Transverse colon (tissue), 4 donors: ENCODE data around the gene SPTBN5. TPM values are rescaled to one million over a fixed set of nuclear protein-coding genes. Genes with fewer than 3 reads are reported as not detected.
A peak's percentile ranks its signal among the peaks of the same experiment; 100 is the strongest.

Source experiments
- DNase-seq: peaks from one replicate; pipeline ENCODE4 v3.0.0-alpha.2; 2019
- H3K27ac ChIP-seq, 4 donors: fragments of 200-600 bp; sonication (generic); 2 replicates each; pipeline ENCODE4 v1.5.1; 2016 to 2018; ENCODE audit warnings: inconsistent platforms in 4 of 4
- H3K27me3 ChIP-seq: fragments of 200-600 bp; sonication (generic); 2 replicates; pipeline ENCODE4 v1.5.1; 2017; ENCODE audit warnings: inconsistent platforms
- H3K36me3 ChIP-seq, 4 donors: fragments of 200-600 bp; sonication (generic); 2 replicates each; pipeline ENCODE4 v1.5.1; 2017 to 2019; ENCODE audit warnings: inconsistent platforms in 4 of 4
- H3K4me1 ChIP-seq, 4 donors: fragments of 200-600 bp; sonication (generic); 2 replicates each; pipeline ENCODE4 v1.5.1; 2017 to 2020; ENCODE audit warnings: inconsistent platforms in 4 of 4
- H3K4me3 ChIP-seq, 4 donors: fragments of 200-600 bp; sonication (generic); 1 replicate in 1 of 4; 2 replicates in 3 of 4; pipeline versions ENCODE4 v1.5.1 to v1.6.1; 2017 to 2019; ENCODE audit warnings: inconsistent platforms in 4 of 4
- H3K9me3 ChIP-seq, 2 donors: fragments of 200-600 bp; sonication (generic); 2 replicates each; pipeline ENCODE4 v1.5.1; 2017 to 2019; ENCODE audit warnings: inconsistent platforms in 2 of 2
- EP300 ChIP-seq: sonication (generic); formaldehyde crosslinking; IDR thresholded peaks from one replicate; pipeline ENCODE4 v1.6.1; 2017; ENCODE audit warnings: antibody characterized with exemption, low read depth
- POLR2A ChIP-seq: fragments of 450-650 bp; IDR thresholded peaks from one replicate; pipeline ENCODE4 v1.6.1; 2016; ENCODE audit warnings: antibody characterized with exemption, mild to moderate bottlenecking, moderate library complexity
- POLR2AphosphoS5 ChIP-seq, 3 donors: sonication (generic); formaldehyde crosslinking; IDR thresholded peaks; one replicate each; pipeline ENCODE4 v1.6.1; 2016; ENCODE audit warnings: antibody characterized with exemption in 3 of 3
- WGBS, 2 donors: methylation state at CpG; one replicate each; pipeline ENCODE4 v1.1.5; 2018; ENCODE audit warnings: low coverage in 1 of 2; 5-methylcytosine and 5-hydroxymethylcytosine counted together
- in situ Hi-C, 4 donors: fragments of 200-750 bp; cut with MboI; loops; one replicate each; pipeline versions ENCODE4 v1.15.0 to v1.15.1; 2017; ENCODE audit warnings: low sequenced_read_pairs in 3 of 4, low pct_ligation_motif_present in 1 of 4, low pct_unique_long_range_greater_than_20kb in 1 of 4
- intact Hi-C: fragments of 100-400 bp; cut with DNase I; formaldehyde crosslinking; loops from one replicate; pipeline ENCODE4 v1.15.1; 2023; ENCODE audit warnings: low total_unique reads
- total RNA-seq, 4 donors: library from RNA; depleted of rRNA; stranded (reverse); fragments of >200 nt; gene quantifications; one replicate each; pipeline ENCODE4 v1.1.0, GENCODE V29; 2016
- TF ChIP-seq, protein P1 (sequence below), 5 experiments: fragments of 200-600 bp in 3 of 5; fragments of 450-650 bp in 2 of 5; sonication (generic) in 3 of 5; IDR thresholded peaks; 1 replicate in 2 of 5; 2 replicates in 3 of 5; pipeline ENCODE4 v1.5.1; 2016 to 2017; ENCODE audit warnings: antibody characterized with exemption in 5 of 5, inconsistent platforms in 3 of 5, mild to moderate bottlenecking in 2 of 5, moderate library complexity in 1 of 5

Gene SPTBN5
- total RNA-seq, 4 donors from 2014 or later = 0.16 to 8.0 (median 1.1) TPM

DNA sequence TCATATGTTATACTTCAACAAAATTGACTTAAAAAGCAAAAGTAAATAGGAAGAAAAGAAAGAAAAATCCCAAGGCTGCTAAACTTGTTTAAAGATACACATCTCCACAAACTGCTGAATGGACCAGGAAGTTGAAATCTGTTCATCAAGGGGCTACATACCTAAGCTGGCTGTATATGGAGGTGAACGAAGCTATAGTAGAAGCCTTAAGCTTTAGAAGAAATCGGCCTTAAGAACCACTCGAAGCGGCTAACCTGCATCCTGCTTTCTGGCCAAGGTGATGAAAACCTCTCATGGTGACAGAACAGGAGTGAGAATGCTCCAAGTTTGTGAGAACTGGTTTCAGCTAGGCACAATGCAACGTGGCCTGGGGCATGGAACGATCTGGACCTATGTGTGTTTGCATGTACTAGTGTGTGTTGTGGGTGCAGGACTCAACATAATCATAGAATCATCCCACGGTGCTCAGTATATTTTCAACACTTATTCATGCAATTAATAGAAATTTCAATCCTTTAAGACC is 31.3 kb upstream of the SPTBN5 start:
- WGBS, 2 donors = 92 to 100% methylated on average over 1 to 7 of the region's 7 CpGs
- TF ChIP-seq POLR2AphosphoS5 (IDR thresholded peaks at IDR 0.05) (no peak), EP300 (no peak), POLR2A (no peak)
- TF ChIP-seq, protein P1, sequence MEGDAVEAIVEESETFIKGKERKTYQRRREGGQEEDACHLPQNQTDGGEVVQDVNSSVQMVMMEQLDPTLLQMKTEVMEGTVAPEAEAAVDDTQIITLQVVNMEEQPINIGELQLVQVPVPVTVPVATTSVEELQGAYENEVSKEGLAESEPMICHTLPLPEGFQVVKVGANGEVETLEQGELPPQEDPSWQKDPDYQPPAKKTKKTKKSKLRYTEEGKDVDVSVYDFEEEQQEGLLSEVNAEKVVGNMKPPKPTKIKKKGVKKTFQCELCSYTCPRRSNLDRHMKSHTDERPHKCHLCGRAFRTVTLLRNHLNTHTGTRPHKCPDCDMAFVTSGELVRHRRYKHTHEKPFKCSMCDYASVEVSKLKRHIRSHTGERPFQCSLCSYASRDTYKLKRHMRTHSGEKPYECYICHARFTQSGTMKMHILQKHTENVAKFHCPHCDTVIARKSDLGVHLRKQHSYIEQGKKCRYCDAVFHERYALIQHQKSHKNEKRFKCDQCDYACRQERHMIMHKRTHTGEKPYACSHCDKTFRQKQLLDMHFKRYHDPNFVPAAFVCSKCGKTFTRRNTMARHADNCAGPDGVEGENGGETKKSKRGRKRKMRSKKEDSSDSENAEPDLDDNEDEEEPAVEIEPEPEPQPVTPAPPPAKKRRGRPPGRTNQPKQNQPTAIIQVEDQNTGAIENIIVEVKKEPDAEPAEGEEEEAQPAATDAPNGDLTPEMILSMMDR (IDR thresholded peaks at IDR 0.05) = no peak
- in situ Hi-C loops = no loop called here
- DNase-seq = no peak
- H3K4me3 ChIP-seq = no peak overlapping the region
- H3K27ac ChIP-seq = peak overlapping the region in 2 of 4 donors; percentile 75 to 86
- no peaks in the 10 kb centered on the region for H3K9me3 ChIP-seq
- no peaks in the 10 kb centered on the region for H3K27me3 ChIP-seq
- no peaks in the 10 kb centered on the region for H3K36me3 ChIP-seq
- intact Hi-C loops = no loop called here
- peaks cover 50 to 59% (median 54%) of the 10 kb centered on the region in 4 donors for H3K4me1 ChIP-seq

DNA sequence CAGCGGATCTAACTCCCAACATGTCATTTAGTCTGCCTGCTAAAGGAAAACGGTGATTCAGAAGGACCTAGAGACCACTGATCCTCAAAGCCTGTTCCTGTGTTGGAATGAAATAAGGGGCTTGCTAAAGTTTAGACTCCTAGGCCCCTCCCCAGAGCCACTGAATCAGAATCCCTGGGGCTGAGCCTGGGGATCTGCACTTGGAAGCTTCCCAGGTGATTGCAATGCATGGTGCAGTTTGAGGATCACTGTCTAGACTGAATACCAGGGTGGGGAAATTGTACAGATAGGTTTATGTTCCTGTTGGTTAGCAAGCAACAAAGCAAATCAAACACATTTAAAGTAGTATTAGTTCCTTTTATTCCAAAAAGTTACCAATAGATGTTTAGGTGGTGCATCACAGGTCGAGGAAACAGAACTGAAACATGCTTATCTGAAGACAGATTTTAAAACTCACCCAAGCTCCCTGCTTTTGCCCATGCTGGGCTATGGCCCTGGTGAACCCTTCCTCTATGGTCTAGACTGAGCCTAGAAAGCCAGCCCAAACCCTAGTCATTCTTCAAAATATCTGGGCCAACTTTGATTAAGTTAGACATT is 29.6 kb upstream of the SPTBN5 start:
- intact Hi-C loops = no loop called here
- no peaks in the 10 kb centered on the region for H3K9me3 ChIP-seq
- peaks cover 40 to 46% (median 42%) of the 10 kb centered on the region in 4 donors for H3K4me1 ChIP-seq
- H3K27ac ChIP-seq = no peak overlapping the region
- no peak overlapping the region for H3K4me3 ChIP-seq
- H3K27me3 ChIP-seq = no peaks in the 10 kb centered on the region
- 90 to 93% methylated on average over 2 to 3 of the region's 3 CpGs for WGBS, 2 donors
- in situ Hi-C loops = loop anchor here in 1 of 4 donors (25.0 kb wide), 1 partner anchor 161 kb away; the partner anchor contains the start of gene MAPKBP1
- DNase-seq = no peak
- H3K36me3 ChIP-seq = no peaks in the 10 kb centered on the region
- no peak for TF ChIP-seq POLR2A
- TF ChIP-seq, protein P1 (IDR thresholded peaks at IDR 0.05) = no peak
- no peak for TF ChIP-seq POLR2AphosphoS5 (IDR thresholded peaks at IDR 0.05)
- no peak for TF ChIP-seq EP300

DNA sequence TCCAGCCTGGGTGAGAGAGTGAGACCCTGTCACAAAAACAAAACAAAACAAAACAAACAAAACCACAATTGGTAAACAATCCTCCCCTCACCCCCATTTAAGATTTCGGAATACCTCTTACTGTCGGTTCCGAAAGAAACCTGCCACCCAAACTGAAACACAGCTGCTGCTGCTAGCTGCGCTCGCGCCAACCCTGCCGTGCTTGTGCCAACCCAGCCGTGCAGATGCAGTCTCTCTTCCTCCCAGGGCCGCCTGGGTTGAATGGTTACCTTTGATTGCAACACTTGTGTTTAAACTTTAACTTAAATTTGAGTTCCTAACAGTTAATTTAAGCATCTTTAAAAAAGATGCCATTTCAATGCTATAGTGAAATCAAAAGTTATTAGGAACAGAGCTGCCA is 28.5 kb upstream of the SPTBN5 start:
- H3K36me3 ChIP-seq = no peaks in the 10 kb centered on the region
- TF ChIP-seq EP300 (no peak), POLR2A (no peak), POLR2AphosphoS5 (IDR thresholded peaks at IDR 0.05) (no peak)
- TF ChIP-seq, protein P1 (IDR thresholded peaks at IDR 0.05) = no peak
- WGBS, 2 donors = 70 to 71% methylated on average over 6 to 9 of the region's 9 CpGs
- in situ Hi-C loops = loop anchor here in 1 of 4 donors (25.0 kb wide), 1 partner anchor 160 kb away; the partner anchor contains the start of gene MAPKBP1
- no peaks in the 10 kb centered on the region for H3K9me3 ChIP-seq
- no peaks in the 10 kb centered on the region for H3K27me3 ChIP-seq
- intact Hi-C loops = no loop called here
- no peak for DNase-seq
- H3K4me1 ChIP-seq = peaks cover 28 to 41% (median 32%) of the 10 kb centered on the region in 4 donors
- no peak overlapping the region for H3K27ac ChIP-seq
- no peak overlapping the region for H3K4me3 ChIP-seq

DNA sequence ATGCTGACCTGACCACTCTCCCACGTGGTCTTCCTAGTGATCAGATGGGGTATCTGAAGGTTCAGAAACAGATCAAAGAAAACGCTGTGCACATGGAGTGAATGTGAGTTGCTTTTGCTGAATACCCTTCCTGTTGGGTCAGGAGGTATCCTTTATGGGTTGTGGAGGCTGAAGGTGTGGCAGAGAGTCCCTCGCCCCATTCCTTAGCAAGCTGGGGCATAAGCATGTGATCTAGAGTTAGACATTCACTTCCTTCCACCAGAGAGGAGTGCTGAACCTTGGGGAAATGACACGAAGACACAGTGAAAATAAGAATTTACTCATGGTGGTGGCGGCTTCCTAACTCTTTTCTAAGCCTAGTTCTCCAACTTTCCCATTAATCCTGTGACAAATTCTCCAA is 27.8 kb upstream of the SPTBN5 start:
- no peaks in the 10 kb centered on the region for H3K27me3 ChIP-seq
- H3K27ac ChIP-seq = no peak overlapping the region
- in situ Hi-C loops = loop anchor here in 1 of 4 donors (25.0 kb wide), 1 partner anchor 159 kb away; the partner anchor contains the start of gene MAPKBP1
- intact Hi-C loops = no loop called here
- no peaks in the 10 kb centered on the region for H3K36me3 ChIP-seq
- H3K4me1 ChIP-seq = peaks cover 22 to 36% (median 25%) of the 10 kb centered on the region in 4 donors
- H3K9me3 ChIP-seq = no peaks in the 10 kb centered on the region
- no peak overlapping the region for H3K4me3 ChIP-seq
- DNase-seq = no peak
- WGBS, 2 donors = 82 to 88% methylated on average over 2 to 5 of the region's 5 CpGs
- TF ChIP-seq, protein P1 (IDR thresholded peaks at IDR 0.05) = no peak
- TF ChIP-seq EP300 = no peak
- no peak for TF ChIP-seq POLR2A
- TF ChIP-seq POLR2AphosphoS5 (IDR thresholded peaks at IDR 0.05) = no peak
